HepG2 (cell line): ENCODE measurements around the gene CYP11A1. TPM values are rescaled to one million over a fixed set of nuclear protein-coding genes. Genes with fewer than 3 reads are reported as not detected.

Experiments
- CHCHD3 ChIP-seq: sonication (generic); formaldehyde crosslinking; IDR thresholded peaks from 2 replicates; pipeline ENCODE4 v1.8.0; 2022; ENCODE audit warnings: mild to moderate bottlenecking, missing genetic modification reagents, moderate library complexity
- FOXK2 ChIP-seq: fragments of 450-650 bp; IDR thresholded peaks from 2 replicates; pipeline ENCODE4 v1.6.1; 2016
- HNF4G ChIP-seq, 2 experiments: sonication (generic) in 1 of 2; formaldehyde crosslinking in 1 of 2; IDR thresholded peaks; 2 replicates each; pipeline versions ENCODE4 v1.4.0 to v1.6.1; 2011 to 2020; ENCODE audit warnings: borderline replicate concordance in 2 of 2, low read depth in 2 of 2, mild to moderate bottlenecking in 2 of 2, low read length in 1 of 2, missing genetic modification reagents in 1 of 2, moderate library complexity in 1 of 2
- MAFF ChIP-seq: IDR thresholded peaks from 2 replicates; pipeline ENCODE4 v1.6.1; 2011; ENCODE audit warnings: low read depth, low read length, improper control_type of control experiment
- NCOA1 ChIP-seq: sonication (generic); formaldehyde crosslinking; IDR thresholded peaks from 2 replicates; pipeline ENCODE4 v1.9.0; 2021; ENCODE audit warnings: missing genetic modification reagents
- NFRKB ChIP-seq: fragments of 450-650 bp; IDR thresholded peaks from 2 replicates; pipeline ENCODE4 v1.6.1; 2017
- POLR2A ChIP-seq, 2 experiments: IDR thresholded peaks; 2 replicates each; pipeline ENCODE4 v1.6.1; 2011; ENCODE audit warnings: low read depth in 2 of 2, low read length in 2 of 2, mild to moderate bottlenecking in 1 of 2, moderate library complexity in 1 of 2; ENCODE audit not compliant: insufficient read depth in 1 of 2
- SMAD9 ChIP-seq: sonication (generic); formaldehyde crosslinking; IDR thresholded peaks from 2 replicates; pipeline ENCODE4 v1.5.1; 2020; ENCODE audit warnings: mild to moderate bottlenecking, missing genetic modification reagents
- SRSF9 ChIP-seq: fragments of 200-400 bp; formaldehyde crosslinking; IDR thresholded peaks from 2 replicates; pipeline ENCODE4 v1.6.1; 2018; ENCODE audit warnings: borderline replicate concordance, mild to moderate bottlenecking, low read depth, low read length; ENCODE audit not compliant: insufficient read depth, poor library complexity, severe bottlenecking
- THYN1 ChIP-seq: sonication (generic); formaldehyde crosslinking; IDR thresholded peaks from 2 replicates; pipeline ENCODE4 v1.8.1; 2023; ENCODE audit warnings: low read depth, mild to moderate bottlenecking, moderate library complexity, missing genetic modification reagents, borderline replicate concordance
- ZBTB38 ChIP-seq: sonication (generic); formaldehyde crosslinking; IDR thresholded peaks from 2 replicates; pipeline ENCODE4 v1.5.1; 2020; ENCODE audit warnings: mild to moderate bottlenecking, missing genetic modification reagents
- ZNF33B ChIP-seq: sonication (generic); formaldehyde crosslinking; IDR thresholded peaks from 2 replicates; pipeline ENCODE4 v1.5.1; 2020; ENCODE audit warnings: mild to moderate bottlenecking, missing genetic modification reagents
- ZNF792 ChIP-seq: IDR thresholded peaks from 2 replicates; pipeline ENCODE4 v1.6.1; 2016
- polyA plus RNA-seq, 8 experiments: library from polyadenylated mRNA; depleted of rRNA in 3 of 8; stranded (reverse) in 7 of 8; unstranded in 1 of 8; fragments of >200 nt; fragmentation: Illumina TruSeq in 4 of 8; extraction: Trizol in 4 of 8; gene quantifications; 2 replicates each; pipeline versions ENCODE4 v1.2.1 to v1.2.3, GENCODE V29; 2011 to 2016; ENCODE audit warnings: low read depth in 4 of 8, missing spikeins in 1 of 8, mixed read lengths in 1 of 8; ENCODE audit not compliant: insufficient read depth in 1 of 8
- total RNA-seq, 5 experiments: library from RNA; depleted of rRNA; stranded (reverse); fragments of >200 nt; fragmentation: Illumina TruSeq; extraction: Trizol; gene quantifications; 2 replicates each; pipeline ENCODE4 v1.2.3, GENCODE V29; 2016; ENCODE audit warnings: low read depth in 1 of 5
- TF ChIP-seq, protein P1 (sequence below): sonication (generic); formaldehyde crosslinking; IDR thresholded peaks from 2 replicates; pipeline ENCODE4 v1.4.0; 2020; ENCODE audit warnings: missing genetic modification reagents
- TF ChIP-seq, protein P2 (sequence below): sonication (generic); formaldehyde crosslinking; IDR thresholded peaks from 2 replicates; pipeline ENCODE4 v1.5.1; 2020; ENCODE audit warnings: mild to moderate bottlenecking, missing genetic modification reagents, borderline replicate concordance
- TF ChIP-seq, protein P3 (sequence below): sonication (generic); formaldehyde crosslinking; IDR thresholded peaks from 2 replicates; pipeline ENCODE4 v1.5.0; 2020; ENCODE audit warnings: mild to moderate bottlenecking, missing genetic modification reagents, borderline replicate concordance
- TF ChIP-seq, protein P4 (sequence below): IDR thresholded peaks from 2 replicates; pipeline ENCODE4 v1.6.1; 2016; ENCODE audit warnings: mild to moderate bottlenecking, missing biosample characterization, missing genetic modification reagents
- TF ChIP-seq, protein P5 (sequence below): sonication (generic); formaldehyde crosslinking; IDR thresholded peaks from 2 replicates; pipeline ENCODE4 v1.4.0; 2020; ENCODE audit warnings: missing genetic modification reagents, borderline replicate concordance
- TF ChIP-seq, protein P6 (sequence below): sonication (generic); formaldehyde crosslinking; IDR thresholded peaks from 2 replicates; pipeline ENCODE4 v1.5.1; 2020; ENCODE audit warnings: mild to moderate bottlenecking, moderate library complexity, missing genetic modification reagents

The CYP11A1 gene
- total and polyA plus RNA-seq, 2 of the 13 experiments (the other 11 are each of a cell fraction or from before 2014, with no cell fraction given), result 0.66 to 0.92 TPM

DNA sequence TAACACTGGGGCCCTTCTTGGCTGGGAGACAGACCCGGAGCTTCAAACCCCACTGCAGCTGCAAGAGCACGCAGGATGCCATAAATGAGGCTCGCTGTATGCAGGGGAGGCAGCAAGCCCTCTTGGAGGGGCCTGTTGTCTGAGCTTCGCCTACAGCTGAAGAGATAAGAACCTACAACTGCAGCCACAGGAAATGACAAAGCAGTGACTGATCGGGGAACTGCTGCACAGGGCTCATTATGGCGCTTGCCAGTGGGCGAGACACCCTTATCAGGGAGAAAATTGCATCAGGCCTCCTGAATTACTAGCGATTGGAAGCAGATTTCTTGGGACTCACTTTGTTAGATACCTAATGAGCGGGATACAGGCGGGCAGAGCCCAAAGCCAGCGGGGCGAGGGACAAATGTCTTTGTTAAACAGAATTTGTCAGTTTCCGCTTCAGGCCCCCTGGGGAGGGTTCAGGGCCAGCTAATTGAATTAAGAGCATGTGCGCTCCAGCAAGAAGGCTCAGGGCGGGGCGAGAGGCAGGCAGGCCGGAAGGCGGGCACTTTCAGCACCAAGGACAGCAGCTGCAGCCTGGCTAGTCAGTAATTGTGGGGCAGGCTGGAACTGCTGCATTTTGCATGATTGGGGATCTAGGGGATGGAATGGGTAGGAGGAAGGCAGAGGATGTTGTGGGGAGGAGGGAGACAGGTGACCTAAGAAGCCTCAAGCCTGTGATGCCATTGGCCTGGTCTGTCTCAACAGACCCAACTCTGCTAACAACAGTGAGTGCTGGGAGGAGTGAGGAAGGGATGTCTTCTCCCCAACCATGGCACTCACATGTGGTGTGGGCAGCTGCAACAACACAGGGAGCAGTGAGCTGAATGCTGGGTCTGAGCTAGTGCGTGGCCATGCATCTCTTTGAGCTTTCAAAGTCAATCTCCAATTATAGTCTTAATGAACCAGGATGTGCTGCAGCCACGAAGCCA lies 76.1 kb downstream of the CYP11A1 start (continued):
- TF ChIP-seq, protein P1, sequence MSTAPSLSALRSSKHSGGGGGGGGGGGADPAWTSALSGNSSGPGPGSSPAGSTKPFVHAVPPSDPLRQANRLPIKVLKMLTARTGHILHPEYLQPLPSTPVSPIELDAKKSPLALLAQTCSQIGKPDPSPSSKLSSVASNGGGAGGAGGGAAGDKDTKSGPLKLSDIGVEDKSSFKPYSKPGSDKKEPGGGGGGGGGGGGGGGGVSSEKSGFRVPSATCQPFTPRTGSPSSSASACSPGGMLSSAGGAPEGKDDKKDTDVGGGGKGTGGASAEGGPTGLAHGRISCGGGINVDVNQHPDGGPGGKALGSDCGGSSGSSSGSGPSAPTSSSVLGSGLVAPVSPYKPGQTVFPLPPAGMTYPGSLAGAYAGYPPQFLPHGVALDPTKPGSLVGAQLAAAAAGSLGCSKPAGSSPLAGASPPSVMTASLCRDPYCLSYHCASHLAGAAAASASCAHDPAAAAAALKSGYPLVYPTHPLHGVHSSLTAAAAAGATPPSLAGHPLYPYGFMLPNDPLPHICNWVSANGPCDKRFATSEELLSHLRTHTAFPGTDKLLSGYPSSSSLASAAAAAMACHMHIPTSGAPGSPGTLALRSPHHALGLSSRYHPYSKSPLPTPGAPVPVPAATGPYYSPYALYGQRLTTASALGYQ (CRISPR knock-in tag), result peak; percentile 54; the same call in 1 of the 2 replicates
- TF ChIP-seq SMAD9 (CRISPR knock-in tag), result no peak; the same call in 1 of the 2 replicates
- TF ChIP-seq, protein P2, sequence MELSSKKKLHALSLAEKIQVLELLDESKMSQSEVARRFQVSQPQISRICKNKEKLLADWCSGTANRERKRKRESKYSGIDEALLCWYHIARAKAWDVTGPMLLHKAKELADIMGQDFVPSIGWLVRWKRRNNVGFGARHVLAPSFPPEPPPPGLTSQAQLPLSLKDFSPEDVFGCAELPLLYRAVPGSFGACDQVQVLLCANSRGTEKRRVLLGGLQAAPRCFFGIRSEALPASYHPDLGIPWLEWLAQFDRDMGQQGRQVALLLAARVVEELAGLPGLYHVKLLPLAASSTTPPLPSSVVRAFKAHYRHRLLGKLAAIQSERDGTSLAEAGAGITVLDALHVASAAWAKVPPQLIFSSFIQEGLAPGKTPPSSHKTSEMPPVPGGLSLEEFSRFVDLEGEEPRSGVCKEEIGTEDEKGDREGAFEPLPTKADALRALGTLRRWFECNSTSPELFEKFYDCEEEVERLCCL (CRISPR knock-in tag), result no peak
- 0 out of 2 replicates have a peak, but pooled peaks have one; percentile 14 for TF ChIP-seq CHCHD3
- TF ChIP-seq POLR2A (IDR thresholded peaks at IDR 0.05; ENCODE audit: insufficient read depth in 1 of 2, low read depth in 2 of 2, low read length in 2 of 2), result no peak
- TF ChIP-seq, protein P3, sequence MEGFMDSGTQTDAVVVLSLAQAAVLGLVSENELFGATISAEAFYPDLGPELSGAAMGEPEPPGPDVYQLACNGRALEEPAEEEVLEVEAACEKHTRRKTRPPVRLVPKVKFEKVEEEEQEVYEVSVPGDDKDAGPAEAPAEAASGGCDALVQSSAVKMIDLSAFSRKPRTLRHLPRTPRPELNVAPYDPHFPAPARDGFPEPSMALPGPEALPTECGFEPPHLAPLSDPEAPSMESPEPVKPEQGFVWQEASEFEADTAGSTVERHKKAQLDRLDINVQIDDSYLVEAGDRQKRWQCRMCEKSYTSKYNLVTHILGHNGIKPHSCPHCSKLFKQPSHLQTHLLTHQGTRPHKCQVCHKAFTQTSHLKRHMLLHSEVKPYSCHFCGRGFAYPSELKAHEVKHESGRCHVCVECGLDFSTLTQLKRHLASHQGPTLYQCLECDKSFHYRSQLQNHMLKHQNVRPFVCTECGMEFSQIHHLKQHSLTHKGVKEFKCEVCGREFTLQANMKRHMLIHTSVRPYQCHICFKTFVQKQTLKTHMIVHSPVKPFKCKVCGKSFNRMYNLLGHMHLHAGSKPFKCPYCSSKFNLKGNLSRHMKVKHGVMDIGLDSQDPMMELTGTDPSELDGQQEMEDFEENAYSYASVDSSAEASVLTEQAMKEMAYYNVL (CRISPR knock-in tag), result no peak; the same call in 1 of the 2 replicates
- no peak for TF ChIP-seq MAFF
- no peak for TF ChIP-seq ZBTB38 (CRISPR knock-in tag)
- peak; percentile 94 for TF ChIP-seq ZNF792 (CRISPR knock-in tag)
- TF ChIP-seq THYN1, result no peak
- no peak for TF ChIP-seq FOXK2
- TF ChIP-seq, protein P4, sequence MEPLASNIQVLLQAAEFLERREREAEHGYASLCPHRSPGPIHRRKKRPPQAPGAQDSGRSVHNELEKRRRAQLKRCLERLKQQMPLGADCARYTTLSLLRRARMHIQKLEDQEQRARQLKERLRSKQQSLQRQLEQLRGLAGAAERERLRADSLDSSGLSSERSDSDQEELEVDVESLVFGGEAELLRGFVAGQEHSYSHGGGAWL (CRISPR knock-in tag), result peak; percentile 93
- no peak for TF ChIP-seq HNF4G (IDR thresholded peaks at IDR 0.05; ENCODE audit: borderline replicate concordance, low read depth, low read length)
- no peak for TF ChIP-seq HNF4G (CRISPR knock-in tag; IDR thresholded peaks at IDR 0.05; ENCODE audit: borderline replicate concordance, low read depth)
- TF ChIP-seq ZNF33B, result no peak
- TF ChIP-seq NFRKB, result no peak
- no peak for TF ChIP-seq NCOA1 (CRISPR knock-in tag)
- TF ChIP-seq SRSF9, result no peak
- TF ChIP-seq, protein P5, sequence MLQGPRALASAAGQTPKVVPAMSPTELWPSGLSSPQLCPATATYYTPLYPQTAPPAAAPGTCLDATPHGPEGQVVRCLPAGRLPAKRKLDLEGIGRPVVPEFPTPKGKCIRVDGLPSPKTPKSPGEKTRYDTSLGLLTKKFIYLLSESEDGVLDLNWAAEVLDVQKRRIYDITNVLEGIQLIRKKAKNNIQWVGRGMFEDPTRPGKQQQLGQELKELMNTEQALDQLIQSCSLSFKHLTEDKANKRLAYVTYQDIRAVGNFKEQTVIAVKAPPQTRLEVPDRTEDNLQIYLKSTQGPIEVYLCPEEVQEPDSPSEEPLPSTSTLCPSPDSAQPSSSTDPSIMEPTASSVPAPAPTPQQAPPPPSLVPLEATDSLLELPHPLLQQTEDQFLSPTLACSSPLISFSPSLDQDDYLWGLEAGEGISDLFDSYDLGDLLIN (CRISPR knock-in tag), result peak; percentile 52; the same call in 1 of the 2 replicates
- TF ChIP-seq, protein P6, sequence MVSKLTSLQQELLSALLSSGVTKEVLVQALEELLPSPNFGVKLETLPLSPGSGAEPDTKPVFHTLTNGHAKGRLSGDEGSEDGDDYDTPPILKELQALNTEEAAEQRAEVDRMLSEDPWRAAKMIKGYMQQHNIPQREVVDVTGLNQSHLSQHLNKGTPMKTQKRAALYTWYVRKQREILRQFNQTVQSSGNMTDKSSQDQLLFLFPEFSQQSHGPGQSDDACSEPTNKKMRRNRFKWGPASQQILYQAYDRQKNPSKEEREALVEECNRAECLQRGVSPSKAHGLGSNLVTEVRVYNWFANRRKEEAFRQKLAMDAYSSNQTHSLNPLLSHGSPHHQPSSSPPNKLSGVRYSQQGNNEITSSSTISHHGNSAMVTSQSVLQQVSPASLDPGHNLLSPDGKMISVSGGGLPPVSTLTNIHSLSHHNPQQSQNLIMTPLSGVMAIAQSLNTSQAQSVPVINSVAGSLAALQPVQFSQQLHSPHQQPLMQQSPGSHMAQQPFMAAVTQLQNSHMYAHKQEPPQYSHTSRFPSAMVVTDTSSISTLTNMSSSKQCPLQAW (CRISPR knock-in tag), result 0 out of 2 replicates have a peak, but pooled peaks have one; percentile 24
